SJSA1 (cell line): ENCODE results near the gene NCAPG2. TPM values are rescaled to one million over a fixed set of nuclear protein-coding genes. Genes with fewer than 3 reads are reported as not detected.
A peak's percentile ranks its signal among the peaks of the same experiment; 100 is the strongest.

Source experiments
- DNase-seq, 2 experiments: peaks; one replicate each; pipeline ENCODE4 v3.0.0-alpha.2; 2015 to 2020; ENCODE audit warnings: low spot score in 2 of 2, low read depth in 1 of 2
- H3K27ac ChIP-seq: fragments of 250-450 bp; sonication (Bioruptor Pico); 2 replicates; pipeline ENCODE4 v1.5.1; 2020; ENCODE audit warnings: mild to moderate bottlenecking, moderate library complexity
- H3K27me3 ChIP-seq: fragments of 250-450 bp; sonication (Bioruptor Pico); replicated peaks from 2 replicates; pipeline ENCODE4 v1.5.1; 2020; ENCODE audit warnings: mild to moderate bottlenecking, moderate library complexity
- H3K36me3 ChIP-seq: fragments of 250-450 bp; sonication (Bioruptor Pico); 2 replicates; pipeline ENCODE4 v1.5.1; 2020; ENCODE audit warnings: mild to moderate bottlenecking
- H3K4me1 ChIP-seq: fragments of 250-450 bp; sonication (Bioruptor Pico); replicated peaks from 2 replicates; pipeline ENCODE4 v1.6.1; 2021; ENCODE audit warnings: mild to moderate bottlenecking
- H3K4me3 ChIP-seq: fragments of 250-450 bp; sonication (Bioruptor Pico); 2 replicates; pipeline ENCODE4 v1.5.1; 2020; ENCODE audit warnings: mild to moderate bottlenecking
- H3K9me3 ChIP-seq: fragments of 250-450 bp; sonication (Bioruptor Pico); replicated peaks from 2 replicates; pipeline ENCODE4 v1.5.1; 2020; ENCODE audit warnings: mild to moderate bottlenecking
- total RNA-seq: library from RNA; depleted of rRNA; stranded (reverse); fragments of >200 nt; shearing (Covaris generic); gene quantifications from 2 replicates; pipeline ENCODE4 v1.2.3, GENCODE V29; 2014

Gene NCAPG2
- total RNA-seq, 1 experiment from 2014 or later, result 61.4 TPM

DNA sequence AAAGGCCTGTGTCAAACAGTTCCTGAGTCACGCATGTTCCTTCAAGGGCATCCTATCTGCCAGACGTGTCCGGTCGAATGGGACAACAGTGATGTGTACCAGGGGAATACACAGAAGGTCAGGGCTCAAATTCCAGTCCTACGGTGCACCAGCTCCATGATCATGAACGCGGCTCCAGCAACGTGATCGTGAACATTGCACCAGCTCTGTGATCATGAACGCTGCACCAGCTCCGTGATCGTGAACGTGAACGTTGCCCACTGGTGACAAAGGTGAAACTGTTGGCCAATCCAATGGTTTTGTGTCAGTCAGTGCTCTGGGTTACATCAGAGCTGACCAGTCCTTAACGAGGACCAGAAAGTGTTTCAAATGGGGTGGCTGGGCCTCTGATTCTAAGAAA is 112.7 kb downstream of the NCAPG2 start:
- Histone ChIP-seq H3K27me3 (no peaks in the 10 kb centered on the region), H3K4me1 (no peaks in the 10 kb centered on the region), H3K27ac (no peak overlapping the region), H3K4me3 (no peak overlapping the region), H3K9me3 (no peaks in the 10 kb centered on the region), H3K36me3 (no peaks in the 10 kb centered on the region)
- no peak for DNase-seq

DNA sequence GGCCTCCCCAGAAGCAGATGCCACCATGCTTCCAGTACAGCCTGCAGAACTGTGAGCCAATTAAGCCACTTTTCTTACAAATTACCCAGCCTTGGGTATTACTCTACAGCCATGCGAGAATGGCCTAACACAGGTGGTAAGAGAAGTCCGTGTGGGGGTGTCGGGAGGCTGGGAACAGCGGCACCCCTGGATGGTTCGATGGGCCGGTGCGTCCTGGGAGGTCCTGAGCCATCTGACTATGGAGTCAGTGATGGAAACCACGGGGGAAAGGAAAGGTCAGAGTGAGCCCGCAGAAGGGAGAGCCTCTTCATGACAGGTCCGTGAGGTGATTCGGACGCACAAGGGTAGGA is 114.4 kb downstream of the NCAPG2 start:
- Histone ChIP-seq H3K4me1 (no peaks in the 10 kb centered on the region; the same call in 1 of the 2 replicates), H3K27me3 (peaks cover 10% of the 10 kb centered on the region; the same call in 1 of the 2 replicates), H3K36me3 (no peaks in the 10 kb centered on the region), H3K4me3 (no peak overlapping the region), H3K9me3 (no peaks in the 10 kb centered on the region), H3K27ac (no peak overlapping the region)
- no peak for DNase-seq

DNA sequence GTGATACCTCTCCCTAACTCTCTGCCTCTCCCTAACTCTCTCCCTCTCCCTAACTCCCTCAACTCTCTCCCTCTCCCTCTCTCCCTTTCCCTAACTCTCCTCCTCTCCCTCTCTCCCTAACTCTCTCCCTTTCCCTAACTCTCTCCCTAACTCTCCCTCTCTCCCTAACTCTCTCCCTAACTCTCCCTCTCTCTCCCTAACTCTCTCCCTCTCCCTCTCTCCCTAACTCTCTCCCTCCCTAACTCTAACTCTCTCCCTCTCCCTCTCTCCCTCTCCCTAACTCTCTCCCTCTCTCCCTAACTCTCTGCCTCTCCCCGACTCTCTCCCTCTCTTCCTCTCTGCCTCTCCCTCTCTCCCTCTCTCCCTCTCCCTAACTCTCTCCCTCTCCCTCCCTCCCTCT is 115.0 kb downstream of the NCAPG2 start:
- Histone ChIP-seq H3K9me3 (no peaks in the 10 kb centered on the region), H3K27ac (no peak overlapping the region), H3K4me1 (no peaks in the 10 kb centered on the region; the same call in 1 of the 2 replicates), H3K36me3 (no peaks in the 10 kb centered on the region), H3K4me3 (no peak overlapping the region), H3K27me3 (peaks cover 10% of the 10 kb centered on the region; the same call in 1 of the 2 replicates)
- no peak for DNase-seq

DNA sequence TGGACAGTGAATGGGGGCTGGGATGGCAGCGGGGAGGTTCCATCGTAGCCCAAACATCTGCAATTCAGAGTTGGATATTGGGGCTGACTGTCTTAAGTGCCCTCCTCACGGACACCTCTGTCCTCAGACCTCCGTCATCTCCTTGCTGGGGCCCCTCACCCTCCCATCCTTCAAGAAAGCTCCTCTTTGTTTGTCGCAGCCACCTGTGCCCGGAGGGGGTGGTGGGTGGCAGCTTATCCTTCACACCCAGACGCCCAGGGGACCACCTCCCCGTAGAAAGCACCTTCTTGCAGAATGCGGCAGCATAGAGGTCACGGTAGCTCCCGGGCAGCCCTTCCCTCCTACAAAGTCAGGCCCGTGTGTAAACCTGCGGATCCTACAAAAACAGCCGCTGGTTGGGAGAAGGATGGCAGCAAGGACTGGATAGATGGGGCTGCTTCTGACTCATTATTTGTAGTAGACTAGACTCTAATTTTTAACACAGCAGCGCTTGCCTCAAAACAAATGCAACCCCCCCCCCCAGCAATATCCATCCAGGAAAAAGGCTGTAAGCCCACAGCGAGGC is 115.6 kb downstream of the NCAPG2 start:
- DNase-seq, result no peak
- Histone ChIP-seq H3K4me3 (no peak overlapping the region), H3K27me3 (peaks cover 10% of the 10 kb centered on the region; the same call in 1 of the 2 replicates), H3K9me3 (no peaks in the 10 kb centered on the region), H3K4me1 (no peaks in the 10 kb centered on the region; the same call in 1 of the 2 replicates), H3K27ac (no peak overlapping the region), H3K36me3 (no peaks in the 10 kb centered on the region)

DNA sequence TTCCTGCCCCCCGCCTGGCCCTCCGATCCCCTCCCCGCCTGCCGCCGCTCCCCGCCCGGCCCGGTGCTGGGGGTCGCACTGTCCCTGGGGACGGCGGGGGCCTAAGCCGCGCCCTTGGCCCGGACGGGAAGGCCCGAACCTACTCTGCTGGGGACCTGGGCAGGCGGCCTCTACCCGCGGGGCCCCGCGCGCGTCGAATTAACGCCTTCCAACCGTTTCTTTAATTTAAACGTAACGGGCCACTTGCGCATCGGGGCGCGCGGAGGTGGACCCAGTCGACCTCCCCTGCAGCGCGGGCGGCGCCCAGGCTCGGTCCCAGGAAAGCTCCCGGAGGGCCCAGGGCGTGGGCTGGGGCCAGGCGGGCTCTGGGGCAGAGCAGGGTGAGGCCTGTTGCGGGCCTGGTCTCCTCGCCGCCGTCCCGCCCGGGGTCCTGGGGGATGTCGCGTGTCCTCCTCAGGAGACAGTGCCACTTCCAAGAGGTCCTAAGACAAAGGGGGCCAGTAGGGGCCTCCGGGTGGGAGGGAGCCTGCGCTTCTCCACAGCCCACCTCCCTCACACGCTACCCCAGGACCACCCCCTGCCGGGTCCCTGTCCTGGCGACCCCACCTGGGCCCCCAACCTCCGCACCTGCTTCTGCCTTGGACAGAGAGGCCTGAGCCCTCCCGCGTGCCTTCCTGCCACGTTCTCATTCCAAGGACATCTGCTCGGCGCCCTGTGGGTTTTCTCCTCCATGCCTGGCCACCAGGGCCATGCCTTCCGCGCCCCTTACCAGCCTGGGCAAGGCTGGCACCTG is 116.3 kb downstream of the NCAPG2 start:
- Histone ChIP-seq H3K36me3 (no peaks in the 10 kb centered on the region), H3K4me3 (no peak overlapping the region), H3K9me3 (no peaks in the 10 kb centered on the region), H3K27me3 (peaks cover 10% of the 10 kb centered on the region; the same call in 1 of the 2 replicates), H3K27ac (no peak overlapping the region), H3K4me1 (no peaks in the 10 kb centered on the region; the same call in 1 of the 2 replicates)
- no peak for DNase-seq

DNA sequence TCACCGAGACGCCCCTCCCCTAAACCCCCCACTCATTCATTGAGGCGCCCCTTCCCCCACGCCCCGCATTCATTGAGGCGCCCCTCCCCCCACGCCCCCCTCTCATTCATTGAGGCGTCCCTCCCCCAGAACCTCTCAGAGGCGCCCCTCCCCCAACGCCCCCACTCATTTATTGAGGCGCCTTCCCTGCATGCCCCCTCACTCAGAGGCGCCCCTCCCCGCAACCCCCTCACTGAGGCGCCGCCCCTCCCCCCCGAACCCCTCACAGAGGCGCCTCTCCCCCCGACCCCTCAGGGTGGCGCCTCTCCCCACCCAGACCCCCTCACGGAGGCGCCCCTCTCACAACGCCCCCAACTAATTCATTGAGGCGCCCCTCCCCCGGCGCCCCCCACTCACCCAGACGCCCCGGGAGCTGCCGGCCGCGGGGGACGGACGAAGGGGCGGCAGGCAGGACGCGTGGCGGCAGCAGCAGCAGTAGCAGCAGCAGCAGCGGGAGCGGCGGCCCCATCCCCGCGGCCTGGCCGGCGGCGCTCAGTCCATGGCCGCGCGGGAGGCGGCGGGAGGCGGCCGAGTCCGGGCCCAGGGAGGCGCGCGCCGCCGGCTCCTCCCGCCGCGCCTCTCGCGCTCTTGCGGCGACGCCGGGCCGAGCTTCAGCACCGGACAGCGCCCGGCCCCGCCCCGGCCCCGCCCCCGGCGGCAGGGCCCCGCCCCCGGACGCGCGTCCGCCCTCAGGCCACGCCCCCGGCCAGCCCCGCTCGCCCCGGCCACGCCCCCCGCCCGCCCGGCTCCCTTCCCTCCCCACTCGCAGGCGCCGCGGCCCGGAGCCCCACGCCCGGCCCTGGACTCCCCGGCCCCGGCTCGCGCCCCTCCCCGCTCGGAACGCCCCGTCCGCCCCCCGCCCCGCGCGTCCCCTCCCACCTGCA is 117.2 kb downstream of the NCAPG2 start, which contains the start of gene PTPRN2:
TSS of gene PTPRN2 (minus strand) at position 662 of the 923 bp plus-strand sequence.
- DNase-seq, result peak in 1 of 2 experiments; percentile 57
- Histone ChIP-seq H3K27ac (no peak within 1 kb of the TSS), H3K9me3 (no peaks in the 10 kb centered on the region), H3K4me3 (peak within 1 kb of the TSS; percentile 35), H3K36me3 (no peaks in the 10 kb centered on the region), H3K27me3 (peaks cover 10% of the 10 kb centered on the region; the same call in 1 of the 2 replicates), H3K4me1 (no peaks in the 10 kb centered on the region; the same call in 1 of the 2 replicates)

DNA sequence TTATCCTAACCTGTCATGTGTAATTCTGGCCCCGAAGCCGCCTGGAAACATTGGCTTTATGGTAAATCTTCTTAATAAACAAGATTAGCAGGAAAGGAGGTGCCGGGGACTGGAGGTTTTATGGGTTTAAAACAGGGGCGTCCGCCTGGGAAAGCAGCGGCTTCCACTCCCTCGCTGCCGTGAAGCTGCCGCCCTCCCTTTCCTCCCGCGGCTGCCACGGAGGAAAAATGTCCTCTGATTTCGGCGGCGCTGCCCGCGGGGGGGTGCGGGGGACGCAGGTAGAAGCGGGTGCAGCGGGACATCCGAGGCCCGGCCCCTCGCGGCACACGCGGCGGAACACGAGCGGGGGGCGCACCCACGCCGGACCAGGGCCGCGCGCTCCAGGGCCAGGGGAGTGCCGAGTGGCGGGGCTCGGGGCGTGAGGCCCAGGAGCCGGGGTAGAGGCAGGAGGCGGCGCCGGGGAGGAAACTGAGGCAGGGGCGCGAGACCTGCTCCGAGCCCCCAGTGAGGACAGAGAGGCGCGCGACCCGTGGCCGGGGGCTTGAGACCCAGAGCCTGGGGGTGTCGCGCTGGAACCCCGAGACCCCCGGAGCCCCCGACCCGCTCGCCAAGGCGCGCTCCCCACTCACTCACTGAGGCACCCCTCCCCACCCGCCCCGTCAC is 118.0 kb downstream of the NCAPG2 start:
- peaks cover 10% of the 10 kb centered on the region; the same call in 1 of the 2 replicates for H3K27me3 ChIP-seq
- H3K4me3 ChIP-seq, result no peak overlapping the region
- DNase-seq, result no peak
- H3K4me1 ChIP-seq, result no peaks in the 10 kb centered on the region; the same call in 1 of the 2 replicates
- no peak overlapping the region for H3K27ac ChIP-seq
- no peaks in the 10 kb centered on the region for H3K9me3 ChIP-seq
- H3K36me3 ChIP-seq, result no peaks in the 10 kb centered on the region

DNA sequence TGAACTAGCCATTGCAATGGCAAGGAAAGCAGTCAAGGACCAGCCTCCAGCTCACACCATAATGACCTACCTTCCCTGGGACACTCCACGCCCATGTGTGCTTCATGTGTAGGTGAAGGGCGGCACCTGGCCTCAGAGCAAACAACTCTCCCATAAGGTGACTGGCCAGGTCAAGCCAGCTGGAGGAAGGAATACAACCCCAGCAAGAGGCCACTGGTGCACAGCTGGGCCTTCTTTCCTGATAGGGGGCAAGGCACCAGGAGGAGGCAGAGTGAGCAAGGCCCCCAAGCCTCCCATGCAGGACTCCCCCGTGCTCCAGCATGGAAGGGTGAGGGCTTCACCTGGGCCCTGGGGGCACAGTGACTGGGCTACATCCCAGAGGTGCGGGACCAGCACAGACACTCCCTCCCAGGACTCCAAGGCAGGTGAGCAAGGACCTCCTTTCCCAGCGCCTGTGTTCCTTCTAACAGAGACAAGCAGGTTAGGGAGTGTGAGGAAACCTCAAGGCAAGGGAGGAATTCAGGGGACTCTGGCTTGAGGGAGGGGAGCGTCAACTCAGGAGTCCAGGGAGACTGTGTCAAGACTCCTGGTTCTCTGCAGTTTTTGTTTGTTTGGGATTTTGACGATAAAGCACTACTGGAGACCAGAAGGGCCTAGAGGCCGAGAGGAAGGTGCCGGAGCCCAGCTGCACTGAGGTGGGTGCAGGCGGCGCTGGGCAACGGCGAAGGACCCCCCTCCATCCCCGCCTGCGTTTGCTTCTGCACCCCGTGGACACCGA is 118.7 kb downstream of the NCAPG2 start:
- H3K4me1 ChIP-seq, result no peaks in the 10 kb centered on the region; the same call in 1 of the 2 replicates
- H3K27ac ChIP-seq, result no peak overlapping the region
- no peaks in the 10 kb centered on the region for H3K36me3 ChIP-seq
- DNase-seq, result no peak
- no peaks in the 10 kb centered on the region for H3K9me3 ChIP-seq
- H3K4me3 ChIP-seq, result no peak overlapping the region
- H3K27me3 ChIP-seq, result peaks cover 10% of the 10 kb centered on the region; the same call in 1 of the 2 replicates

DNA sequence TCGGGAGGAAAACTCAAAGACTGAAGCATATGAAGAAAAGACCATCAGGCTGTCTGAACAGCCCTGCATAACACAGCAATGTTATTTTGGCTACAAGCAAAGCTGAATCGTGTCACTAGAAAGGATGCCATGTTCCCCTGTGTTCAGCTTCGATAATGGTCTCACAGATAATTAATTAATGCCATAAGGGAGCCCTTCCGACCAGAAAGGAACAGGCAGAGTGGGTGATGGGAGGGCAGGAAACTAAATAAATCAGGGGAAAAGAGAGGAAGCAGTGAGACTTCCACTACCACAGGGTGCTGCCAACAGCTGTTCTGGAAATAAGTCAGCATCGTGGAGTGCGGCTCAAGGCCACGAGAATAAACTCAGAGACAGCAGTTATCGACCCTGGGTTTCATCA is 120.2 kb downstream of the NCAPG2 start:
- Histone ChIP-seq H3K27me3 (peaks cover 10% of the 10 kb centered on the region; the same call in 1 of the 2 replicates), H3K27ac (no peak overlapping the region), H3K4me1 (no peaks in the 10 kb centered on the region; the same call in 1 of the 2 replicates)

DNA sequence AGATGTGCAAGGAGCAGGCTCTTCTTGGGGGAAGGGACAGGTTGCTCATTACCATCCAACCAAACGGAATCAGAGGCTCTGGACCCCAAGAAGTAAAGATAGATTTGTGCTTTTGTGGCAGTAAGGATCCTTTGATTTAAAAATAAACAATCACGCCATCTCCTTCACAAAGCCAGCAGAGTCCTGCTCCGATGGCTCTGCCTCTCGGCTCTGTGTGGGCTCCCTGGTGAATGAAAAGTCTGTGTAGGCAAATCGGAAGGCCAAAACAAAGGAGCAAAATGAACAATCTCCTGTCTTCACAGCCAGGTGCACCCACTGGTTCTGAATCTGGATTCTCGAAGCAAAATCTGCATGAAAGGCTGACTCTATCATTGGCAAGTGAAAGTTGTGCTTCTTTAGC is 120.8 kb downstream of the NCAPG2 start:
- Histone ChIP-seq H3K27ac (no peak overlapping the region), H3K9me3 (peaks cover 5% of the 10 kb centered on the region; the same call in 1 of the 2 replicates)
- DNase-seq, result no peak

More for the DNA sequence above, 120.2 kb downstream of the NCAPG2 start:
- H3K9me3 ChIP-seq, result peaks cover 3% of the 10 kb centered on the region; the same call in 1 of the 2 replicates
- no peak overlapping the region for H3K4me3 ChIP-seq
- no peaks in the 10 kb centered on the region for H3K36me3 ChIP-seq
- no peak for DNase-seq

DNA sequence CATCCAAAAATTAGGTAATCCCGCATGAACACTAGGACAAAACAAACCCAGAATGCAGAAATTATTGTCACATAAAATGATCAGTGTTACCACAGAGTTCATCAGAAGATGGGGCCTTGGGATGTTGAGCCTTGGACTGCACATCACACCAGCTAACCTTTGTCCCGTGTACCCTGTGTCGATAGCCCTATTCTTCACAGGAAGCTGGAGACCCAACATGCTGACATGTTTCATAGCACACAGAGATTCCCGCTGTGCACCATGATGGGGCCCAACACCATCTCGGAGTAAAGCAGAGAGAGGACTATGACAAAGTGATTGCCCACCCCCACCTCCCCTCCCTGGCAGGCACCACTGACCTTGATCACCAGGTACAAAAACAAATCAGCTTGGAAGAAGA is 121.5 kb downstream of the NCAPG2 start:
- H3K4me1 ChIP-seq, result no peaks in the 10 kb centered on the region; the same call in 1 of the 2 replicates

More for the DNA sequence above, 120.8 kb downstream of the NCAPG2 start:
- H3K36me3 ChIP-seq, result no peaks in the 10 kb centered on the region
- no peak overlapping the region for H3K4me3 ChIP-seq
- no peaks in the 10 kb centered on the region; the same call in 1 of the 2 replicates for H3K4me1 ChIP-seq
- H3K27me3 ChIP-seq, result peaks cover 10% of the 10 kb centered on the region; the same call in 1 of the 2 replicates

DNA sequence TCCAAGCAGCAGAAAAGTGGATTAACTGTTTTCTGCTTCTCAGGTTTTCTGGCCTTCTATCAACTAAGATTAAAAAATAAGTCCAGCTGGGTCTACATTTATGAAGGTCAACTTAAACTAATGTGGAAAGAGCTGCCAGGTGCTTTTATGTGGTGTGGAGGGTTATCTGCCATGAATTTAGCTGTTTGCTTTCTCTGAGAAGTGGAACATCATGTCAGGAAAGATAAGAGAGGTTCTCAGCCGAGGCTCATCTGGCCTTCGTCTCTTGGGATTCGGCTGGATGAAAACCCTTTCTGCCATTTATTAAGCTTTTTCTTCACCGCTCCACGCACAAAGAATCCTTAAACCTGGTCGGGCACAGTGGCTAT is 122.5 kb downstream of the NCAPG2 start:
- Histone ChIP-seq H3K4me3 (no peak overlapping the region), H3K27ac (no peak overlapping the region), H3K9me3 (peaks cover 5% of the 10 kb centered on the region; the same call in 1 of the 2 replicates), H3K36me3 (no peaks in the 10 kb centered on the region), H3K27me3 (peaks cover 10% of the 10 kb centered on the region; the same call in 1 of the 2 replicates), H3K4me1 (no peaks in the 10 kb centered on the region; the same call in 1 of the 2 replicates)
- no peak for DNase-seq

More for the DNA sequence above, 121.5 kb downstream of the NCAPG2 start:
- H3K27me3 ChIP-seq, result peaks cover 10% of the 10 kb centered on the region; the same call in 1 of the 2 replicates
- H3K36me3 ChIP-seq, result no peaks in the 10 kb centered on the region
- H3K9me3 ChIP-seq, result peaks cover 5% of the 10 kb centered on the region; the same call in 1 of the 2 replicates
- no peak for DNase-seq
- H3K27ac ChIP-seq, result no peak overlapping the region
- H3K4me3 ChIP-seq, result no peak overlapping the region
